GM12872 (cell line): Measurements from ENCODE around the gene SLFN12L.

Source experiments
- TF ChIP-seq, protein P1 (sequence below): IDR thresholded peaks from 3 replicates; pipeline ENCODE4 v1.5.1; 2011; ENCODE audit warnings: low read depth, mild to moderate bottlenecking, low read length, moderate library complexity; ENCODE audit not compliant: insufficient read depth

SLFN12L gene

DNA sequence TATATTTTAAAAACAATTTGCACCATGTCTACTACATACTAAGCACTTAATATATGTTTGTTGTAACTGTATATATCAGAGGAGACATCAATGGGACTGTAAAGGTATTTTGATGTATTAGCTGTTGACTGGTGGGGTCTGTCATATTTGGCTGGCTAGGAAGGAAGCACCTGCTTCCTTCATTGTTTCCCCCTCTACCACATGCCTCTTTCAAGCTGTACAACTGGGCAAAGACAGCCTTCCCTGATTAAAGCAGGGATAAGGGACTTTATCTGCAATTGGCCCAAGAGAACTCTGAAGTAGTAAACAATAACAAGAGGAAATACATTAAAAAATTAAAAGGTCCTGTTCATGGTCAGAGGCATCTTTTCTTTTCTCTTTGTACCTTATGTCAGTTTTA is 5.5 kb upstream of the SLFN12L start:
- TF ChIP-seq, protein P1, sequence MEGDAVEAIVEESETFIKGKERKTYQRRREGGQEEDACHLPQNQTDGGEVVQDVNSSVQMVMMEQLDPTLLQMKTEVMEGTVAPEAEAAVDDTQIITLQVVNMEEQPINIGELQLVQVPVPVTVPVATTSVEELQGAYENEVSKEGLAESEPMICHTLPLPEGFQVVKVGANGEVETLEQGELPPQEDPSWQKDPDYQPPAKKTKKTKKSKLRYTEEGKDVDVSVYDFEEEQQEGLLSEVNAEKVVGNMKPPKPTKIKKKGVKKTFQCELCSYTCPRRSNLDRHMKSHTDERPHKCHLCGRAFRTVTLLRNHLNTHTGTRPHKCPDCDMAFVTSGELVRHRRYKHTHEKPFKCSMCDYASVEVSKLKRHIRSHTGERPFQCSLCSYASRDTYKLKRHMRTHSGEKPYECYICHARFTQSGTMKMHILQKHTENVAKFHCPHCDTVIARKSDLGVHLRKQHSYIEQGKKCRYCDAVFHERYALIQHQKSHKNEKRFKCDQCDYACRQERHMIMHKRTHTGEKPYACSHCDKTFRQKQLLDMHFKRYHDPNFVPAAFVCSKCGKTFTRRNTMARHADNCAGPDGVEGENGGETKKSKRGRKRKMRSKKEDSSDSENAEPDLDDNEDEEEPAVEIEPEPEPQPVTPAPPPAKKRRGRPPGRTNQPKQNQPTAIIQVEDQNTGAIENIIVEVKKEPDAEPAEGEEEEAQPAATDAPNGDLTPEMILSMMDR: no peak

DNA sequence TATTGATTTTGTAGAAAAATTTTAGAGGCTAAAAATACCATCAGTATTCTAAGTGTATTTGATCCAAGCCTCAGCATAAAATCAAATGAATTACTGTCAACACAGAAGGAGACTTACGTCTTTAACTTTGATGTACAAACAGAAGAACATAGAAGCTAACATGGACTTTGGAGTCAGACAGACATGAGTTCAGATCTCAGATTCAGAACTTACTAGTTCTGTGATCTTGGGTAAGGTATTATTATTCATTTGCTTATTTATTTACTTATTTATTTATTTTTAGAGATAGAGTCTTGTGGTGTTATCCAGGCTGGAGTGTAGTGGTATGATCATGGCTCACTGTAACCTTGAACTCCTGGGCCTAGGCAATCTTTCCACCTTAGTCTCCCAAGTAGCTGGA is 4.0 kb upstream of the SLFN12L start:
- TF ChIP-seq, protein P1: no peak

DNA sequence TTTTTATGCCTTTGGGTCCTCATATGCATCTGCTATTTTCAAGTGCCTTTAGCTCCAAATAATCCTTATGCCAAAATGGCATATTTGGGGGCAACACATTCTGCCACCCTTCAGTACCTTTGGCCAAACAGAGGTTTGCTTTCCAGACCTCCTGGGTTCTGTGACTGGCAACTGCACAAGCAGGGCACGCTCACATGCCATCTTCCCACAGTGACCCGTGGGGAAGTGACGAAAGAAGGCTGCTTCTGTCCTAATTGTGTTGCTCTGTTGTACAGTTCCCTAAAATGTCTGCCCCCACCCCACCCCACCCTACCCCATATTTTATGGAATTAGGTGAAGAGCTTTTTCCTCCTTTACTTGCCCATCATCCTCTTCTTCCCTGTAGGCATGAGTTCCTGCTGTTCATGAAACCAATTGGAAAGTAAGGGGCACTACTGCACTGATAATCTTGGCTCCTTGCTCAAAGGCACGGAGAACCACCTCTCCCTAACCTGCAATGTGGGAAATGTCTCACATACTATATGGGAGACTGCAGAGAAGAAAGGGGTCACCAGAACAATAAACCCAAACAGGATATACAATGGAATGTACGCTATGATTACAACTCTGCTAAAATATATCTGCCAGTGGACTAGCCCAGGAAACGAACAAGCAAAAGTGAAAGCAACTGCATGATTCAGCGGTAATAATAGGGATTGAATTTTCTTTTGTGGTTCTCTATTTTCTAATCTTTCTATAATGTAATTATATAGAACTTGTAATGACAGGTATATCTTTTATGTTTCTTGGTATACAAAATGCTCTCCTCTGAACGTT is 3.3 kb upstream of the SLFN12L start:
- TF ChIP-seq, protein P1: no peak

GRCh38 chr17:35539659-35540026 is 2.2 kb upstream of the SLFN12L start:
- TF ChIP-seq, protein P1: no peak

DNA sequence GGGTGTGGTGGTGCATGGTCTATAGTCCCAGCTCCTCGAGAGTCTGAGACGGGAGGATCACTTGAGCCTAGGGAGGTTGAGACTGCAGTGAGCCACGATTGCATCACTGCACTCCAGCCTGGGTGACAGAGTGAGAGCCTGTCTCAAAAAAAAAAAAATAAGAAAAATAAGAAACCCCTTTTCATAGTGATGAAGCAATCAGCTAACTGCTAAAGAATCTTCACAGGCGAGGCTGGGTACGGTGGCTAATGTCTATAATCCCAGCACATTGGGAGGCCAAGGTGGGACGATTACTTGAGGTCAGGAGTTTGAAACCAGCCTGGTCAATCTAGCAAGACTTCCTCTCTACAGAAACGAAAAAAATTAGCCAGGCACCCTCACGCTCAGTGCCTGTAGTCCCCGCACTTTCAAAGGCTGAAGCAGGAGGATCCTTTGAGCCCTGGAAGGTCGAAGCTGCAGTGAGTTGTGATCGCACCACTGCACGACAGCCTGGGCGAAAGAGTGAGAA is 760 bp downstream of the SLFN12L start:
- TF ChIP-seq, protein P1: no peak

- TF ChIP-seq, protein P1: no peak
Observed at GRCh38 chr17:35534576-35535093, 2.8 kb downstream of the SLFN12L start.

GRCh38 chr17:35531160-35531559 is 6.3 kb downstream of the SLFN12L start:
- TF ChIP-seq, protein P1: no peak
